AG09319 (cell line): Measurements from ENCODE around the gene XYLT1.

Experiments used
- DNase-seq: peaks from one replicate; pipeline ENCODE4 v3.0.0-alpha.2; 2010; ENCODE audit warnings: low read depth; ENCODE audit errors: extremely low read depth
- CTCF ChIP-seq: IDR thresholded peaks from 2 replicates; pipeline ENCODE4 v1.5.1; 2011; ENCODE audit warnings: low read depth, mild to moderate bottlenecking, inconsistent platforms, low read length, moderate library complexity

Gene XYLT1

GRCh38 chr16:17053536-17054160, 417.1 kb downstream of the XYLT1 start:
- no peak for DNase-seq
- no peak for TF ChIP-seq CTCF
